ENCODE data around the gene OR6C6.

- TF ChIP-seq CTCF (IDR thresholded peaks at IDR 0.05), result no peak
- no peak for TF ChIP-seq POLR2A (IDR thresholded peaks at IDR 0.05)
These were observed 6.4 kb downstream of the OR6C6 start for GRCh38 chr12:55289999-55290398.

All from lower leg skin (tissue), 3 donors.